ENCODE results near the gene NISCH.

Gene NISCH

GRCh38 chr3:52515192-52515591, 59.8 kb downstream of the NISCH start:
- H3K27ac Mint-ChIP-seq, result no peak overlapping the region
- H3K4me1 Mint-ChIP-seq (ENCODE audit: low read depth), result no peaks in the 10 kb centered on the region
- no peaks in the 10 kb centered on the region for H3K36me3 Mint-ChIP-seq (ENCODE audit: low read depth)
- no peak overlapping the region for H3K4me3 Mint-ChIP-seq
- H3K9me3 Mint-ChIP-seq, result no peaks in the 10 kb centered on the region
- no peaks in the 10 kb centered on the region for H3K27me3 Mint-ChIP-seq

GRCh38 chr3:52516509-52517195, 61.2 kb downstream of the NISCH start:
- Mint-ChIP-seq H3K9me3 (no peaks in the 10 kb centered on the region), H3K27me3 (no peaks in the 10 kb centered on the region), H3K4me3 (no peak overlapping the region), H3K36me3 (ENCODE audit: low read depth) (no peaks in the 10 kb centered on the region), H3K27ac (no peak overlapping the region), H3K4me1 (ENCODE audit: low read depth) (no peaks in the 10 kb centered on the region)

GRCh38 chr3:52517796-52518722, 62.7 kb downstream of the NISCH start:
- Mint-ChIP-seq H3K36me3 (ENCODE audit: low read depth) (no peaks in the 10 kb centered on the region), H3K9me3 (no peaks in the 10 kb centered on the region), H3K4me3 (no peak overlapping the region), H3K27me3 (no peaks in the 10 kb centered on the region), H3K4me1 (ENCODE audit: low read depth) (no peaks in the 10 kb centered on the region), H3K27ac (no peak overlapping the region)

GRCh38 chr3:52518723-52519444, 63.5 kb downstream of the NISCH start:
- Mint-ChIP-seq H3K4me3 (no peak overlapping the region), H3K4me1 (ENCODE audit: low read depth) (no peaks in the 10 kb centered on the region), H3K27ac (no peak overlapping the region), H3K27me3 (no peaks in the 10 kb centered on the region), H3K36me3 (ENCODE audit: low read depth) (no peaks in the 10 kb centered on the region), H3K9me3 (no peaks in the 10 kb centered on the region)

GRCh38 chr3:52519445-52520140, 64.2 kb downstream of the NISCH start:
- no peak overlapping the region for H3K4me3 Mint-ChIP-seq
- no peak overlapping the region for H3K27ac Mint-ChIP-seq
- H3K9me3 Mint-ChIP-seq, result no peaks in the 10 kb centered on the region
- no peaks in the 10 kb centered on the region for H3K4me1 Mint-ChIP-seq (ENCODE audit: low read depth)
- H3K27me3 Mint-ChIP-seq, result no peaks in the 10 kb centered on the region
- H3K36me3 Mint-ChIP-seq (ENCODE audit: low read depth), result peaks cover 7% of the 10 kb centered on the region

- H3K27me3 Mint-ChIP-seq, result no peaks in the 10 kb centered on the region
- no peak overlapping the region for H3K27ac Mint-ChIP-seq
- no peaks in the 10 kb centered on the region for H3K9me3 Mint-ChIP-seq
- no peaks in the 10 kb centered on the region for H3K4me1 Mint-ChIP-seq (ENCODE audit: low read depth)
- H3K4me3 Mint-ChIP-seq, result no peak overlapping the region
- H3K36me3 Mint-ChIP-seq (ENCODE audit: low read depth), result peaks cover 10% of the 10 kb centered on the region
Measured at GRCh38 chr3:52520141-52520667, 64.8 kb downstream of the NISCH start.

GRCh38 chr3:52520716-52521487, 65.5 kb downstream of the NISCH start:
- no peaks in the 10 kb centered on the region for H3K9me3 Mint-ChIP-seq
- no peak overlapping the region for H3K27ac Mint-ChIP-seq
- H3K27me3 Mint-ChIP-seq, result no peaks in the 10 kb centered on the region
- H3K4me3 Mint-ChIP-seq, result no peak overlapping the region
- peaks cover 17% of the 10 kb centered on the region for H3K36me3 Mint-ChIP-seq (ENCODE audit: low read depth)
- H3K4me1 Mint-ChIP-seq (ENCODE audit: low read depth), result no peaks in the 10 kb centered on the region

GRCh38 chr3:52521488-52521824, 66.1 kb downstream of the NISCH start:
- no peak overlapping the region for H3K4me3 Mint-ChIP-seq
- no peaks in the 10 kb centered on the region for H3K9me3 Mint-ChIP-seq
- H3K36me3 Mint-ChIP-seq (ENCODE audit: low read depth), result peaks cover 17% of the 10 kb centered on the region
- H3K27me3 Mint-ChIP-seq, result no peaks in the 10 kb centered on the region
- no peak overlapping the region for H3K27ac Mint-ChIP-seq
- H3K4me1 Mint-ChIP-seq (ENCODE audit: low read depth), result no peaks in the 10 kb centered on the region

GRCh38 chr3:52521881-52522650, 66.7 kb downstream of the NISCH start:
- no peak overlapping the region for H3K27ac Mint-ChIP-seq
- no peaks in the 10 kb centered on the region for H3K4me1 Mint-ChIP-seq (ENCODE audit: low read depth)
- H3K4me3 Mint-ChIP-seq, result no peak overlapping the region
- H3K9me3 Mint-ChIP-seq, result no peaks in the 10 kb centered on the region
- H3K36me3 Mint-ChIP-seq (ENCODE audit: low read depth), result peaks cover 17% of the 10 kb centered on the region
- no peaks in the 10 kb centered on the region for H3K27me3 Mint-ChIP-seq

GRCh38 chr3:52522651-52523251, 67.3 kb downstream of the NISCH start:
- Mint-ChIP-seq H3K36me3 (ENCODE audit: low read depth) (peaks cover 17% of the 10 kb centered on the region), H3K4me1 (ENCODE audit: low read depth) (no peaks in the 10 kb centered on the region), H3K4me3 (no peak overlapping the region), H3K27ac (no peak overlapping the region), H3K9me3 (no peaks in the 10 kb centered on the region), H3K27me3 (no peaks in the 10 kb centered on the region)

GRCh38 chr3:52523386-52524257, 68.2 kb downstream of the NISCH start:
- H3K27ac Mint-ChIP-seq, result no peak overlapping the region
- H3K9me3 Mint-ChIP-seq, result no peaks in the 10 kb centered on the region
- H3K4me1 Mint-ChIP-seq (ENCODE audit: low read depth), result no peaks in the 10 kb centered on the region
- no peak overlapping the region for H3K4me3 Mint-ChIP-seq
- H3K27me3 Mint-ChIP-seq, result no peaks in the 10 kb centered on the region
- peaks cover 21% of the 10 kb centered on the region for H3K36me3 Mint-ChIP-seq (ENCODE audit: low read depth)

GRCh38 chr3:52524258-52524751, 68.9 kb downstream of the NISCH start:
- no peaks in the 10 kb centered on the region for H3K4me1 Mint-ChIP-seq (ENCODE audit: low read depth)
- H3K4me3 Mint-ChIP-seq, result no peak overlapping the region
- H3K27ac Mint-ChIP-seq, result no peak overlapping the region
- no peaks in the 10 kb centered on the region for H3K27me3 Mint-ChIP-seq
- no peaks in the 10 kb centered on the region for H3K9me3 Mint-ChIP-seq
- peaks cover 24% of the 10 kb centered on the region for H3K36me3 Mint-ChIP-seq (ENCODE audit: low read depth)

All from stimulated activated naive CD8-positive, alpha-beta T cell treated with anti-CD3 and anti-CD28 coated beads, Interleukin-15, Interleukin-2, amounts not matched to agents 100 ng/mL and 50 ng/mL, for 24 hours (primary cell).